ENCODE measurements around the gene ATF5.

Gene ATF5

DNA sequence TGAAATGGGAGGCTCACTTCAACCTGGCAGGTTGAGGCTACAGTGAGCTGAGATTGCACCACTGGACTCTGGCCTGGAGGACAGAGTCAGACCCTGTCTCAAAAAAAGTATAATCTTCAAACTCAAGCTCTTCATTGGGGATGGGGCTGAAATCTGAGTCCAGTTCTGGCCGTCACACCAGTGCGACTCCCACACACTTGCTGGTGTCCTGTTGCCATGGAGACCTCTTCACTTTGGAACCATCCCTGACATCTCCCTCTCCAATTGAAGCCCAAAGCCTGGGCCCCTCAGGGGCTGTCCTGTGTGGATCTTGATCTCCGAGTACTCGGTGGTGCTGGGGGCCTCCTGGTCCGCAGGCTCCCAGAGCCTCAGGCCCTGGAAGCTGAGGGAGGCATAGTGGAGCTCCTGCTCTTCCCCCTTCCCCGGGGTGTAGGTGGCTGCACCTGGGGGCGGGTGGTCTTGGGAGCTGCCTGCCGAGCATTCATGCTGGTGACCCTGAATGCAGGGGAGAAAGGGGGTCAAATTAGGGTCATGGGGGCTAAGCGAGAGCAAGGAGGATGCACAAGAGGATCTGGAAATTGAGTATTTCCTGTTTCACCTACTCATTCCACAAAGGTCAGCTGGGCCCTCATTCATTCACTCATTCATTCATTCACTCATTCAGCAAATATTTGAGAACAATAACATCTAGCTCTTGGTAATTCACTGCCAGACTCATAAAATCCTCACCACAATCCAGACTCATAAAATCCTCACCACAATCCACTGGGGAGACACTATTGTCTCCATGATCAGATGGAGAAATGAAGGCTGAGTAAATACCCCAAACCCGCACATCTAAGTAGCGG, 21.0 kb downstream of the ATF5 start:
- in situ Hi-C loops (cut with HindIII; ENCODE audit: low sequenced_read_pairs), result no loop called here
- DNase-seq (ENCODE audit: low read depth, low spot score), result no peak
- no peak overlapping the region for H3K4me3 ChIP-seq (ENCODE audit: low read depth, low read length)
- no peak for TF ChIP-seq CTCF (IDR thresholded peaks at IDR 0.05; ENCODE audit: low read depth, low read length)

- no peak for TF ChIP-seq CTCF (IDR thresholded peaks at IDR 0.05; ENCODE audit: low read depth, low read length)
- no peak overlapping the region for H3K4me3 ChIP-seq (ENCODE audit: low read depth, low read length)
- in situ Hi-C loops (cut with HindIII; ENCODE audit: low sequenced_read_pairs), result no loop called here
- DNase-seq (ENCODE audit: low read depth, low spot score), result no peak
These were observed 21.6 kb downstream of the ATF5 start for GRCh38 chr19:49950590-49950948.

DNA sequence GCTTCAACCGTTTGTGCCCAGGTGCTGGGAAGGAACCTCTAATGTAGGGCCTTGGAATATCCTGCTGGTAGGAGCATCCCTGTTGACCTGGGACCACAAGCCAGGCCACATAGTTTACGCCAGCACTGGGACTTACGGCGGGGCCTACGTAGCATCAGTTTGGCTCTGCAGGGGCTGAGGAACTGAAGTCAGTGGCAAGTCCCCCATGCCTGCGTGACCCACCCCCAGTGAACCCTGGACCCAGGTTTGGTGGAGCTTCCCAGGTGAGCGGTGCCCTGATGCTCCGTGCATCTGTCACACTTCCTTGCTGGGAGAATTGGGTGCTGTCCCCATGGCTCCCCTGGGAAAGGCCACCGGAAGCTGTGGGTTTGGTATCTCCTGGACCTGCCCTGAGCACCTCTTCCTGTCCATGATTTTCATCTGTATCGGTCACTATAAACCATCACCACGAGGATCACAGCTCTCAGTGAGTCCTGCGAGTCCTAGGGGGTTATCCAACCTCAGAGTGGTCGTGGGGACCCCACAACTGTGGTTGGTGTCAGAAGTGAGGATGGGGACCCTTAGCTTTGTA, 22.0 kb downstream of the ATF5 start:
- in situ Hi-C loops (cut with HindIII; ENCODE audit: low sequenced_read_pairs), result no loop called here
- no peak for TF ChIP-seq CTCF (IDR thresholded peaks at IDR 0.05; ENCODE audit: low read depth, low read length)
- H3K4me3 ChIP-seq (ENCODE audit: low read depth, low read length), result no peak overlapping the region
- no peak for DNase-seq (ENCODE audit: low read depth, low spot score)

DNA sequence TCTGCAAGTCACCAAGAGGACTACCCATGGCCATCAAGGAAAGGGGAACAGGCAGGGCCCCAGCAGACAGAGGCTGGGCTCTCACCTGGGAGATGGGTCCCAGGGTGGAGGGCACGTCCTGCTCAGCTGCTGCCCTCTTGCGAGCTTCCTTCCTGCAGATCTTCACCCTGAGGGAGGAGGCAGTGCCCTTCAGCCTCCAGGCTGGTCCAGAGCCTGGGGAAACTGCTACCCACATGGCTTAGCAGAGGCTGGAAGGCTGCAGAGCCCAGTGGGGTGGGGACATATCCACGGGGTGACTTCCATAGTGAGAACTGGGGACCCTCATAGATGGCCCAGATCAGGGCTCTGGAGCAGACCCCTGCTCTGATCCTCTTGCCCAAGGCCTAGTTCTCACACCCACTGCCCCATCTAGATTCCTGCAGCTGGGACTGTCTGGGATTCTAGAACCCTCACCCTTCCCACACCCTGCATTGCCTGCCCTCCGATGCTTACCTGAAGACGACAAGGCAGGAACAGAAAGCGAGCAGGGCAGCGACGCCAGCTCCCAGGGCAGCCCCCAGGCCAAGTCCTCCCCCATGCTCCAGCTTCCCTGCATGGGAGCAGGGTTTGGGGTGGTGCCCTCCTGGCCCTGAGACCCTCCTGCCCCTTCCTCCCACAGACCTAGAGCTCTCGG, 22.9 kb downstream of the ATF5 start:
- no peak for TF ChIP-seq CTCF (IDR thresholded peaks at IDR 0.05; ENCODE audit: low read depth, low read length)
- no peak for DNase-seq (ENCODE audit: low read depth, low spot score)
- H3K4me3 ChIP-seq (ENCODE audit: low read depth, low read length), result no peak overlapping the region
- in situ Hi-C loops (cut with HindIII; ENCODE audit: low sequenced_read_pairs), result no loop called here

- H3K4me3 ChIP-seq (ENCODE audit: low read depth, low read length), result no peak overlapping the region
- DNase-seq (ENCODE audit: low read depth, low spot score), result no peak
- in situ Hi-C loops (cut with HindIII; ENCODE audit: low sequenced_read_pairs), result no loop called here
- TF ChIP-seq CTCF (IDR thresholded peaks at IDR 0.05; ENCODE audit: low read depth, low read length), result no peak
These were observed 23.5 kb downstream of the ATF5 start for GRCh38 chr19:49952479-49952836.

GRCh38 chr19:49952906-49953305, 23.9 kb downstream of the ATF5 start:
- no peak for TF ChIP-seq CTCF (IDR thresholded peaks at IDR 0.05; ENCODE audit: low read depth, low read length)
- no peak overlapping the region for H3K4me3 ChIP-seq (ENCODE audit: low read depth, low read length)
- no peak for DNase-seq (ENCODE audit: low read depth, low spot score)
- in situ Hi-C loops (cut with HindIII; ENCODE audit: low sequenced_read_pairs), result no loop called here
